Testis (tissue), 3 donors: ENCODE results near the gene IL34. TPM values are rescaled to one million over a fixed set of nuclear protein-coding genes. Genes with fewer than 3 reads are reported as not detected.

Experiments
- DNase-seq: peaks from one replicate; pipeline ENCODE4 v3.0.0-alpha.2; 2019
- H3K27ac ChIP-seq, 2 donors: fragments of 200-600 bp; sonication (generic); one replicate each; pipeline ENCODE4 v1.5.1; 2019
- H3K27me3 ChIP-seq: fragments of 200-600 bp; sonication (generic); one replicate; pipeline ENCODE4 v1.5.1; 2019
- H3K36me3 ChIP-seq: fragments of 200-600 bp; sonication (generic); one replicate; pipeline ENCODE4 v1.5.1; 2017; ENCODE audit warnings: low read depth; ENCODE audit errors: missing control alignments
- H3K4me1 ChIP-seq: fragments of 200-600 bp; sonication (generic); one replicate; pipeline ENCODE4 v1.5.1; 2019
- H3K4me3 ChIP-seq, 2 donors: fragments of 200-600 bp; sonication (generic); one replicate each; pipeline ENCODE4 v1.5.1; 2017 to 2019
- H3K9me3 ChIP-seq: fragments of 200-600 bp; sonication (generic); one replicate; pipeline ENCODE4 v1.5.1; 2017
- CTCF ChIP-seq, 3 experiments: fragments of 450-650 bp in 2 of 3; fragments of 200-600 bp in 1 of 3; sonication (generic) in 1 of 3; IDR thresholded peaks; one replicate each; pipeline ENCODE4 v1.5.1; 2016 to 2019; ENCODE audit warnings: antibody characterized with exemption in 3 of 3, mild to moderate bottlenecking in 2 of 3, moderate library complexity in 1 of 3
- POLR2A ChIP-seq: fragments of 450-650 bp; IDR thresholded peaks from one replicate; pipeline ENCODE4 v1.6.1; 2017; ENCODE audit warnings: antibody characterized with exemption, mild to moderate bottlenecking, moderate library complexity
- WGBS, 2 donors: methylation state at CpG; one replicate each; pipeline ENCODE4 v1.1.5; 2018; 5-methylcytosine and 5-hydroxymethylcytosine counted together
- intact Hi-C: fragments of 100-400 bp; cut with DNase I; formaldehyde crosslinking; loops from one replicate; pipeline ENCODE4 v1.15.1; 2023; ENCODE audit warnings: low total_unique reads
- polyA plus RNA-seq: library from polyadenylated mRNA; stranded (reverse); fragments of 350-450 nt; fragmentation: Illumina TruSeq; extraction: RNeasy Lipid Tissue Mini Kit (QIAGEN cat#74804); gene quantifications from one replicate; pipeline ENCODE4 v1.2.3, GENCODE V29; 2014; ENCODE audit warnings: low read depth, low replicate concordance; ENCODE audit not compliant: insufficient read depth
- total RNA-seq, 2 donors: library from RNA; depleted of rRNA; stranded (reverse); fragments of >200 nt; gene quantifications; one replicate each; pipeline ENCODE4 v1.2.3, GENCODE V29; 2016

Gene IL34
- total and polyA plus RNA-seq, 3 donors from 2014 or later = 5.4 to 11.9 (median 7.9) TPM

- Histone ChIP-seq H3K27ac (no peak overlapping the region), H3K36me3 (no peaks in the 10 kb centered on the region), H3K4me1 (peaks cover 4% of the 10 kb centered on the region), H3K9me3 (no peaks in the 10 kb centered on the region), H3K27me3 (no peaks in the 10 kb centered on the region), H3K4me3 (no peak overlapping the region)
- TF ChIP-seq CTCF (IDR thresholded peaks at IDR 0.05) (no peak), POLR2A (no peak)
- DNase-seq = no peak
- intact Hi-C loops = loop anchor here (5.0 kb wide), 1 partner anchor 96 kb away; no protein-coding TSS in a partner anchor
- 69 to 71% methylated on average over 7 of the region's 7 CpGs for WGBS, 2 donors
These were observed 29.6 kb downstream of the IL34 start for GRCh38 chr16:70675851-70676513.

- H3K27me3 ChIP-seq = no peaks in the 10 kb centered on the region
- TF ChIP-seq CTCF (IDR thresholded peaks at IDR 0.05) = no peak
- no peak for TF ChIP-seq POLR2A
- 91 to 94% methylated on average over 3 to 14 of the region's 14 CpGs for WGBS, 2 donors
- intact Hi-C loops = loop anchor here (5.0 kb wide), 1 partner anchor 95 kb away; no protein-coding TSS in a partner anchor
- H3K9me3 ChIP-seq = no peaks in the 10 kb centered on the region
- no peaks in the 10 kb centered on the region for H3K36me3 ChIP-seq
- H3K4me3 ChIP-seq = no peak overlapping the region
- no peak overlapping the region for H3K27ac ChIP-seq
- DNase-seq = no peak
- peaks cover 13% of the 10 kb centered on the region for H3K4me1 ChIP-seq
These were observed 30.5 kb downstream of the IL34 start for GRCh38 chr16:70676675-70677498.

- Histone ChIP-seq H3K36me3 (no peaks in the 10 kb centered on the region), H3K4me1 (peaks cover 17% of the 10 kb centered on the region), H3K4me3 (no peak overlapping the region), H3K9me3 (no peaks in the 10 kb centered on the region), H3K27me3 (no peaks in the 10 kb centered on the region), H3K27ac (no peak overlapping the region)
- DNase-seq = no peak
- no peak for TF ChIP-seq CTCF (IDR thresholded peaks at IDR 0.05)
- TF ChIP-seq POLR2A = no peak
- 94 to 95% methylated on average over 8 to 15 of the region's 15 CpGs for WGBS, 2 donors
- intact Hi-C loops = loop anchor here (5.0 kb wide), 1 partner anchor 95 kb away; no protein-coding TSS in a partner anchor
These were observed 31.3 kb downstream of the IL34 start for GRCh38 chr16:70677499-70678120.

GRCh38 chr16:70678121-70678897 is 31.9 kb downstream of the IL34 start:
- Histone ChIP-seq H3K36me3 (no peaks in the 10 kb centered on the region), H3K4me3 (no peak overlapping the region), H3K27ac (no peak overlapping the region), H3K27me3 (no peaks in the 10 kb centered on the region), H3K4me1 (peaks cover 17% of the 10 kb centered on the region), H3K9me3 (no peaks in the 10 kb centered on the region)
- TF ChIP-seq POLR2A (no peak), CTCF (IDR thresholded peaks at IDR 0.05) (no peak)
- intact Hi-C loops = loop anchor here (5.0 kb wide), 1 partner anchor 94 kb away; no protein-coding TSS in a partner anchor
- no peak for DNase-seq
- 90 to 91% methylated on average over 9 to 22 of the region's 22 CpGs for WGBS, 2 donors
